Psoas muscle (tissue), 8 donors: ENCODE data around the gene MTX2. TPM values are rescaled to one million over a fixed set of nuclear protein-coding genes. Genes with fewer than 3 reads are reported as not detected.

Source experiments
- ATAC-seq, 4 donors: fragments of 200-7000 bp; cut with Tn5 transposase; one replicate each; pipeline ENCODE4 v1.9.1; 2020; ENCODE audit warnings: moderate library complexity in 3 of 4, mild to moderate bottlenecking in 2 of 4
- DNase-seq, 2 donors: peaks; one replicate each; pipeline ENCODE4 v3.0.0-alpha.2; 2020
- H3K27ac ChIP-seq: fragments of 200-600 bp; one replicate; pipeline ENCODE4 v1.8.0; 2022
- H3K27me3 ChIP-seq, 3 donors: fragments of 200-600 bp in 1 of 3; one replicate each; pipeline versions ENCODE4 v1.6.1 to v1.8.0; 2013 to 2022; ENCODE audit warnings: low read length in 2 of 3, mild to moderate bottlenecking in 2 of 3, moderate library complexity in 1 of 3; ENCODE audit not compliant: insufficient read depth in 3 of 3
- H3K36me3 ChIP-seq, 2 donors: fragments of 200-600 bp in 1 of 2; one replicate each; pipeline versions ENCODE4 v1.6.1 to v1.8.0; 2013 to 2022; ENCODE audit warnings: low read depth in 1 of 2, mild to moderate bottlenecking in 1 of 2, moderate library complexity in 1 of 2; ENCODE audit not compliant: insufficient read depth in 1 of 2
- H3K4me1 ChIP-seq: fragments of 200-600 bp; one replicate; pipeline ENCODE4 v1.8.0; 2022
- H3K4me3 ChIP-seq: fragments of 200-600 bp; one replicate; pipeline ENCODE4 v1.8.0; 2022; ENCODE audit warnings: mild to moderate bottlenecking
- H3K9me3 ChIP-seq: fragments of 200-600 bp; one replicate; pipeline ENCODE4 v1.8.0; 2022
- CTCF ChIP-seq: fragments of 200-600 bp; IDR thresholded peaks from one replicate; pipeline ENCODE4 v1.8.0; 2022; ENCODE audit warnings: antibody characterized with exemption
- WGBS, 3 donors: extraction: QIAGEN DNeasy Blood & Tissue Kit; methylation state at CpG; one replicate each; pipeline versions ENCODE4 v1.1.6 to v1.1.7; 2013; 5-methylcytosine and 5-hydroxymethylcytosine counted together
- intact Hi-C, 2 donors: fragments of 100-400 bp; cut with DNase I; formaldehyde crosslinking; loops; one replicate each; pipeline versions ENCODE4 v1.11.0 to v1.14.2; 2022
- polyA plus RNA-seq, 3 donors: library from polyadenylated mRNA; stranded (reverse); fragments of 200-250 nt; gene quantifications; one replicate each; pipeline ENCODE4 v1.2.3, GENCODE V29; 2013
- total RNA-seq, 4 donors: library from RNA; stranded (reverse); fragmentation: NEBNext Ultra II Directional in 2 of 4; extraction: Animal tissue kit (Norgen Biotek cat#: 25700) in 2 of 4; gene quantifications; one replicate each; pipeline versions ENCODE4 v1.2.1 to v1.2.4, GENCODE V29; 2021 to 2023
- donor health status: healthy with polysubstance abuse.
- donor health status: DM: no; HTN: no; CAD: no; lungs with moderate emphysema.
- donor health status: Bipolar disorder and iron deficiency.
- donor health status: healthy.
- donor health status: DM: yes; HTN: yes; CAD: no.
- donor health status: DM: no; HTN: no; CAD: no.
- donor health status: DM: no; HTN: no; CAD: no.
- donor health status: DM: yes; HTN: yes; CAD: no.

Gene MTX2
- total and polyA plus RNA-seq, 7 donors = 33.2 to 91.7 (median 43.6) TPM

- TF ChIP-seq CTCF = no peak
- DNase-seq (no peak), ATAC-seq (no peak)
- Histone ChIP-seq H3K27ac (no peak overlapping the region), H3K36me3 (peaks cover 10 to 39% of the 10 kb centered on the region in 2 donors), H3K4me1 (no peaks in the 10 kb centered on the region), H3K4me3 (no peak overlapping the region), H3K27me3 (no peaks in the 10 kb centered on the region), H3K9me3 (no peaks in the 10 kb centered on the region)
- intact Hi-C loops = no loop called here
- 85 to 98% (median 96%) methylated on average over 1 of the region's 1 CpG for whole genome bisulfite sequencing, 3 donors
These were observed 65.5 kb downstream of the MTX2 start for GRCh38 chr2:176334729-176335128.

- Histone ChIP-seq H3K4me1 (no peaks in the 10 kb centered on the region), H3K4me3 (no peak overlapping the region), H3K27ac (no peak overlapping the region), H3K9me3 (no peaks in the 10 kb centered on the region), H3K36me3 (peaks cover 10 to 34% of the 10 kb centered on the region in 2 donors), H3K27me3 (no peaks in the 10 kb centered on the region)
- 93 to 96% (median 95%) methylated on average over 3 of the region's 3 CpGs for WGBS, 3 donors
- no peak for TF ChIP-seq CTCF
- ATAC-seq (no peak), DNase-seq (no peak)
- intact Hi-C loops = no loop called here
These were observed 69.2 kb downstream of the MTX2 start for GRCh38 chr2:176338395-176338794.

- no peaks in the 10 kb centered on the region for H3K27me3 ChIP-seq
- WGBS, 3 donors = 95 to 100% (median 96%) methylated on average over 1 of the region's 1 CpG
- H3K9me3 ChIP-seq = no peaks in the 10 kb centered on the region
- TF ChIP-seq CTCF = no peak
- DNase-seq (no peak), ATAC-seq (no peak)
- H3K36me3 ChIP-seq = peaks cover 10 to 32% of the 10 kb centered on the region in 2 donors
- no peaks in the 10 kb centered on the region for H3K4me1 ChIP-seq
- intact Hi-C loops = no loop called here
- no peak overlapping the region for H3K27ac ChIP-seq
- no peak overlapping the region for H3K4me3 ChIP-seq
These were observed 70.0 kb downstream of the MTX2 start for GRCh38 chr2:176339208-176339607.

GRCh38 chr2:176356251-176356650 is 87.0 kb downstream of the MTX2 start:
- TF ChIP-seq CTCF = no peak
- Histone ChIP-seq H3K9me3 (no peaks in the 10 kb centered on the region), H3K4me1 (no peaks in the 10 kb centered on the region), H3K27me3 (no peaks in the 10 kb centered on the region), H3K27ac (no peak overlapping the region), H3K36me3 (no peaks in the 10 kb centered on the region), H3K4me3 (no peak overlapping the region)
- WGBS, 3 donors = 68 to 77% (median 69%) methylated on average over 4 of the region's 4 CpGs
- DNase-seq (no peak), ATAC-seq (no peak)
- intact Hi-C loops = no loop called here

- ATAC-seq (no peak), DNase-seq (no peak)
- H3K27ac ChIP-seq = no peak overlapping the region
- intact Hi-C loops = no loop called here
- H3K4me3 ChIP-seq = no peak overlapping the region
- no peaks in the 10 kb centered on the region for H3K36me3 ChIP-seq
- H3K4me1 ChIP-seq = no peaks in the 10 kb centered on the region
- no peaks in the 10 kb centered on the region for H3K27me3 ChIP-seq
- TF ChIP-seq CTCF = no peak
- 75 to 86% (median 81%) methylated on average over 3 of the region's 3 CpGs for WGBS, 3 donors
- H3K9me3 ChIP-seq = no peaks in the 10 kb centered on the region
These were observed 95.2 kb downstream of the MTX2 start for GRCh38 chr2:176364273-176364977.
